ENCODE measurements around the gene LRRC3C.
A peak's percentile ranks its signal among the peaks of the same experiment; 100 is the strongest.

LRRC3C gene

GRCh38 chr17:39980351-39981206 is 53.0 kb downstream of the LRRC3C start, which contains the start of gene PSMD3:
TSS of gene PSMD3 (plus strand) at chr17:39980807. CDS start at chr17:39980971, 164 bp downstream.
- peak; percentile 97 for DNase-seq

DNA sequence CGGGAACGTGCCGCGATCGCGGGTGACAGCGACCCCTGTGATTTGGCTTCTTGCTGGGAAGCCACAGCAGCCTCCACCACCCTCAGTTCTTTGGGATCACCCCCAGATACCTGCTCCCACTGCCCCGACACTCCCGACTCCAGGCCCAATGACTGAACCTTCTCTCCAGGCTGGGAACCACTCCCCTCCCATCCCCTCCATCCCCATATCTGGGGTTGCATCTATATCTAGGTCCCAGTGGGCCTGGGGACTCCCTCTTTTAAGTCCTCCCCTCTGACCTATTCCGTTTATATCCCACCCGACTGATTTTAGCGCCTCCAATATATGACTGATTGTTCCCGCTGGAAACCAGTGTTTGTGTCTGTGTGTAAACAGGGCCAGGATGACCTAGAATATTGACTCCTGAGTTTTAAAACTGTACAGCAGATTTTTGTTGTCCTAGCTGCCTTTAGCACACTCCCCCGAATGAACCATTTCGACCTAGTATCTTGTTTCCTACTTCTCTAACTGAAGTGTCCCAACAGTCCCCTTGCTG is 53.7 kb downstream of the LRRC3C start:
- no peak for DNase-seq

- DNase-seq, result no peak
These were observed 54.3 kb downstream of the LRRC3C start for GRCh38 chr17:39981766-39982375.

- DNase-seq, result no peak
These were observed 60.8 kb downstream of the LRRC3C start for GRCh38 chr17:39988206-39988810.

DNA sequence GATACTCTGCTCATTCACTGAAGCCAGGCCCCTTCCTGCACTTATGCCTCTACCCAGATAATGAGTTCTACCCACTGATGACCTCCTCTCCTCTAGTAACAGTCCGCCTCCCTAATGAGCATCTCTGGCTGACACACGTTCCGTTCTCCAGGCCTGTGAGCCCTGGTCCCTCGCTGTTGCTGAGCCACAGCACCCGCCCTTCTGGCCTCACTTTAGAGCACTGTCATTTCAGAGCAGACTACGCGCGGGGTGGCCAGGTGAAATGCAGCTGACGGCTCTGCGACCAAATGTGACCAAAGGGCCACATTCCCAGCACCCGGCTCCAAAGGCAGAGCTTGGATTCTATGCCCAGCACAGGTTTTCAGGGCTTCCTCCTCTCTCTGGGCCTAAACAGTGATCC is 66.9 kb downstream of the LRRC3C start:
- no peak for DNase-seq
